Bronchial epithelial cell (primary cell): ENCODE results near the gene TEX26. TPM values are rescaled to one million over a fixed set of nuclear protein-coding genes. Genes with fewer than 3 reads are reported as not detected.
A peak's percentile ranks its signal among the peaks of the same experiment; 100 is the strongest.

Experiments used
- DNase-seq: peaks from one replicate; pipeline ENCODE4 v3.0.0-alpha.2; 2010; ENCODE audit warnings: low read depth
- FAIRE-seq: peaks from 2 replicates; lab custom pipeline; 2011; peaks lifted over from hg19 to GRCh38; lab: Jason Lieb, UNC
- H3K27me3 ChIP-seq: 2 replicates; pipeline ENCODE4 v1.5.1; 2011; ENCODE audit warnings: low read length; ENCODE audit not compliant: control insufficient read depth, insufficient read depth
- H3K36me3 ChIP-seq: 2 replicates; pipeline ENCODE4 v1.5.1; 2011; ENCODE audit warnings: low read length; ENCODE audit not compliant: control insufficient read depth, insufficient read depth
- H3K4me3 ChIP-seq: 2 replicates; pipeline ENCODE4 v1.5.1; 2011; ENCODE audit warnings: mild to moderate bottlenecking, low read depth, low read length, control low read depth
- total RNA-seq: library from RNA; depleted of rRNA; stranded (reverse); fragments of >200 nt; gene quantifications from 2 replicates; pipeline ENCODE4 v1.2.1, GENCODE V29; 2014
- TF ChIP-seq, protein P1 (sequence below): IDR thresholded peaks from 2 replicates; pipeline ENCODE4 v1.5.1; 2011; ENCODE audit warnings: mild to moderate bottlenecking, moderate library complexity, low read length, control low read depth, inconsistent platforms; ENCODE audit not compliant: insufficient read depth, severe bottlenecking

Gene TEX26
- total RNA-seq, 1 donor from 2014 or later = not detected

- DNase-seq (peak; percentile 52), FAIRE-seq (no peak)
- TF ChIP-seq, protein P1, sequence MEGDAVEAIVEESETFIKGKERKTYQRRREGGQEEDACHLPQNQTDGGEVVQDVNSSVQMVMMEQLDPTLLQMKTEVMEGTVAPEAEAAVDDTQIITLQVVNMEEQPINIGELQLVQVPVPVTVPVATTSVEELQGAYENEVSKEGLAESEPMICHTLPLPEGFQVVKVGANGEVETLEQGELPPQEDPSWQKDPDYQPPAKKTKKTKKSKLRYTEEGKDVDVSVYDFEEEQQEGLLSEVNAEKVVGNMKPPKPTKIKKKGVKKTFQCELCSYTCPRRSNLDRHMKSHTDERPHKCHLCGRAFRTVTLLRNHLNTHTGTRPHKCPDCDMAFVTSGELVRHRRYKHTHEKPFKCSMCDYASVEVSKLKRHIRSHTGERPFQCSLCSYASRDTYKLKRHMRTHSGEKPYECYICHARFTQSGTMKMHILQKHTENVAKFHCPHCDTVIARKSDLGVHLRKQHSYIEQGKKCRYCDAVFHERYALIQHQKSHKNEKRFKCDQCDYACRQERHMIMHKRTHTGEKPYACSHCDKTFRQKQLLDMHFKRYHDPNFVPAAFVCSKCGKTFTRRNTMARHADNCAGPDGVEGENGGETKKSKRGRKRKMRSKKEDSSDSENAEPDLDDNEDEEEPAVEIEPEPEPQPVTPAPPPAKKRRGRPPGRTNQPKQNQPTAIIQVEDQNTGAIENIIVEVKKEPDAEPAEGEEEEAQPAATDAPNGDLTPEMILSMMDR = no peak
- H3K27me3 ChIP-seq = no peaks in the 10 kb centered on the region
- no peak overlapping the region for H3K4me3 ChIP-seq
- H3K36me3 ChIP-seq = no peaks in the 10 kb centered on the region
These were observed 39.1 kb downstream of the TEX26 start for GRCh38 chr13:30971575-30971974.

DNA sequence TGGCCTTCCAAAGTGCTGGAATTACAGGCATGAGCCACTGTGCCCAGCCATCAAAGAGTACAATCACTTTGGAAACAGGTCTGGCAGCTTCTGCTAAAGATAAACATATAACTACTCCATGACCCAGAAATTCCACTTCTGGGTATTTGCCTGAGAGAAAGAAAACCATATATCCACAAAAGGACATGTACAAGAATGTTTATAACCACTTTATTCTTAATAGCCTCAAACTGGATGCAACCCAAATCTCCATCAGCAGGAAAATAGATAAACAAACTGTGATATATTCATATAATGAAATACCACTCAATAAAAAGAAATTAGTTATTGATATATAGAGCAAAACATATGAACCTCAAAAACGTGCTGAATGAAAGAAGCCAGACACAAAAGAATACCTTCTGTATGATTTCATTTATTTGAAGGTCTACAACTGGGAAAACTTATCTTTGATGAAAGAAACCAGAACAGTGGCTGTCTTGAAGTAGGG lies 40.5 kb downstream of the TEX26 start:
- FAIRE-seq = no peak
- Histone ChIP-seq H3K36me3 (no peaks in the 10 kb centered on the region), H3K27me3 (no peaks in the 10 kb centered on the region), H3K4me3 (no peak overlapping the region)
- DNase-seq = no peak
- TF ChIP-seq, protein P1 = no peak

DNA sequence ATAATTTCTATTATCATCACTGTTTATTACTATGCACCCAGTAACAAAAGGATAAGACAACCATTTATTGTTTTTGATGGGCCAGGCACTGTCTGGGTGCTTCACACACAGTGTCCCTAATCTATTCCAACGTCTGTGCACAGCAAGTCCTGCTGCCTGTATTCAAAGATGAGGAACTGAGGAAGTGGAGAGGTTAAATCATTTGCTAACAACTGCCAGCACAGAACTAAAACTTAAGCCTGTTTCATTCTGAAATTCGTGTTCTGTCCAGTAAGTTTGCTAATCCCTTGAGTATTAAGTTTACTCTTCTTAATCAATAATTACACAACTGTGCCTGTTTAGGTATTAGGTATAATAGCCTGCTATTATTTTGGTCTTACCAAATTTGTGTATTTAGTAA lies 41.9 kb downstream of the TEX26 start:
- TF ChIP-seq, protein P1 = no peak
- FAIRE-seq = no peak
- Histone ChIP-seq H3K27me3 (no peaks in the 10 kb centered on the region), H3K4me3 (no peak overlapping the region), H3K36me3 (no peaks in the 10 kb centered on the region)
- no peak for DNase-seq

- DNase-seq (no peak), FAIRE-seq (no peak)
- Histone ChIP-seq H3K4me3 (no peak overlapping the region), H3K36me3 (no peaks in the 10 kb centered on the region), H3K27me3 (no peaks in the 10 kb centered on the region)
- TF ChIP-seq, protein P1 = no peak
These were observed 43.6 kb downstream of the TEX26 start for GRCh38 chr13:30976025-30976424.

GRCh38 chr13:30978981-30979956 lies 46.8 kb downstream of the TEX26 start:
- H3K4me3 ChIP-seq = no peak overlapping the region
- H3K27me3 ChIP-seq = no peaks in the 10 kb centered on the region
- no peak for DNase-seq
- no peak for FAIRE-seq
- H3K36me3 ChIP-seq = no peaks in the 10 kb centered on the region
- TF ChIP-seq, protein P1 = peak; percentile 80
